Testis (tissue), 3 donors: ENCODE measurements around the gene TTLL11. TPM values are rescaled to one million over a fixed set of nuclear protein-coding genes. Genes with fewer than 3 reads are reported as not detected.

Experiments used
- DNase-seq: peaks from one replicate; pipeline ENCODE4 v3.0.0-alpha.2; 2019
- H3K27ac ChIP-seq, 2 donors: fragments of 200-600 bp; sonication (generic); one replicate each; pipeline ENCODE4 v1.5.1; 2019
- H3K27me3 ChIP-seq: fragments of 200-600 bp; sonication (generic); one replicate; pipeline ENCODE4 v1.5.1; 2019
- H3K36me3 ChIP-seq: fragments of 200-600 bp; sonication (generic); one replicate; pipeline ENCODE4 v1.5.1; 2017; ENCODE audit warnings: low read depth; ENCODE audit errors: missing control alignments
- H3K4me1 ChIP-seq: fragments of 200-600 bp; sonication (generic); one replicate; pipeline ENCODE4 v1.5.1; 2019
- H3K4me3 ChIP-seq, 2 donors: fragments of 200-600 bp; sonication (generic); one replicate each; pipeline ENCODE4 v1.5.1; 2017 to 2019
- H3K9me3 ChIP-seq: fragments of 200-600 bp; sonication (generic); one replicate; pipeline ENCODE4 v1.5.1; 2017
- POLR2A ChIP-seq: fragments of 450-650 bp; IDR thresholded peaks from one replicate; pipeline ENCODE4 v1.6.1; 2017; ENCODE audit warnings: antibody characterized with exemption, mild to moderate bottlenecking, moderate library complexity
- WGBS, 2 donors: methylation state at CpG; one replicate each; pipeline ENCODE4 v1.1.5; 2018; 5-methylcytosine and 5-hydroxymethylcytosine counted together
- intact Hi-C: fragments of 100-400 bp; cut with DNase I; formaldehyde crosslinking; loops from one replicate; pipeline ENCODE4 v1.15.1; 2023; ENCODE audit warnings: low total_unique reads
- polyA plus RNA-seq: library from polyadenylated mRNA; stranded (reverse); fragments of 350-450 nt; fragmentation: Illumina TruSeq; extraction: RNeasy Lipid Tissue Mini Kit (QIAGEN cat#74804); gene quantifications from one replicate; pipeline ENCODE4 v1.2.3, GENCODE V29; 2014; ENCODE audit warnings: low read depth, low replicate concordance; ENCODE audit not compliant: insufficient read depth
- total RNA-seq, 2 donors: library from RNA; depleted of rRNA; stranded (reverse); fragments of >200 nt; gene quantifications; one replicate each; pipeline ENCODE4 v1.2.3, GENCODE V29; 2016
- TF ChIP-seq, protein P1 (sequence below), 3 experiments: fragments of 450-650 bp in 2 of 3; fragments of 200-600 bp in 1 of 3; sonication (generic) in 1 of 3; IDR thresholded peaks; one replicate each; pipeline ENCODE4 v1.5.1; 2016 to 2019; ENCODE audit warnings: antibody characterized with exemption in 3 of 3, mild to moderate bottlenecking in 2 of 3, moderate library complexity in 1 of 3

The TTLL11 gene
- total and polyA plus RNA-seq, 3 donors from 2014 or later: 17.8 to 36.5 (median 19.8) TPM

GRCh38 chr9:121779381-121780117 is 313.6 kb downstream of the TTLL11 start:
- H3K27me3 ChIP-seq: no peaks in the 10 kb centered on the region
- H3K9me3 ChIP-seq: no peaks in the 10 kb centered on the region
- no peak overlapping the region for H3K4me3 ChIP-seq
- no peaks in the 10 kb centered on the region for H3K36me3 ChIP-seq
- WGBS, 2 donors: 52 to 60% methylated on average over 13 of the region's 13 CpGs
- intact Hi-C loops: no loop called here
- H3K27ac ChIP-seq: peak overlapping the region; percentile 67 to 76
- DNase-seq: peak; percentile 52
- H3K4me1 ChIP-seq: peaks cover 16% of the 10 kb centered on the region
- TF ChIP-seq, protein P1, sequence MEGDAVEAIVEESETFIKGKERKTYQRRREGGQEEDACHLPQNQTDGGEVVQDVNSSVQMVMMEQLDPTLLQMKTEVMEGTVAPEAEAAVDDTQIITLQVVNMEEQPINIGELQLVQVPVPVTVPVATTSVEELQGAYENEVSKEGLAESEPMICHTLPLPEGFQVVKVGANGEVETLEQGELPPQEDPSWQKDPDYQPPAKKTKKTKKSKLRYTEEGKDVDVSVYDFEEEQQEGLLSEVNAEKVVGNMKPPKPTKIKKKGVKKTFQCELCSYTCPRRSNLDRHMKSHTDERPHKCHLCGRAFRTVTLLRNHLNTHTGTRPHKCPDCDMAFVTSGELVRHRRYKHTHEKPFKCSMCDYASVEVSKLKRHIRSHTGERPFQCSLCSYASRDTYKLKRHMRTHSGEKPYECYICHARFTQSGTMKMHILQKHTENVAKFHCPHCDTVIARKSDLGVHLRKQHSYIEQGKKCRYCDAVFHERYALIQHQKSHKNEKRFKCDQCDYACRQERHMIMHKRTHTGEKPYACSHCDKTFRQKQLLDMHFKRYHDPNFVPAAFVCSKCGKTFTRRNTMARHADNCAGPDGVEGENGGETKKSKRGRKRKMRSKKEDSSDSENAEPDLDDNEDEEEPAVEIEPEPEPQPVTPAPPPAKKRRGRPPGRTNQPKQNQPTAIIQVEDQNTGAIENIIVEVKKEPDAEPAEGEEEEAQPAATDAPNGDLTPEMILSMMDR (IDR thresholded peaks at IDR 0.05): no peak
- TF ChIP-seq POLR2A: no peak

DNA sequence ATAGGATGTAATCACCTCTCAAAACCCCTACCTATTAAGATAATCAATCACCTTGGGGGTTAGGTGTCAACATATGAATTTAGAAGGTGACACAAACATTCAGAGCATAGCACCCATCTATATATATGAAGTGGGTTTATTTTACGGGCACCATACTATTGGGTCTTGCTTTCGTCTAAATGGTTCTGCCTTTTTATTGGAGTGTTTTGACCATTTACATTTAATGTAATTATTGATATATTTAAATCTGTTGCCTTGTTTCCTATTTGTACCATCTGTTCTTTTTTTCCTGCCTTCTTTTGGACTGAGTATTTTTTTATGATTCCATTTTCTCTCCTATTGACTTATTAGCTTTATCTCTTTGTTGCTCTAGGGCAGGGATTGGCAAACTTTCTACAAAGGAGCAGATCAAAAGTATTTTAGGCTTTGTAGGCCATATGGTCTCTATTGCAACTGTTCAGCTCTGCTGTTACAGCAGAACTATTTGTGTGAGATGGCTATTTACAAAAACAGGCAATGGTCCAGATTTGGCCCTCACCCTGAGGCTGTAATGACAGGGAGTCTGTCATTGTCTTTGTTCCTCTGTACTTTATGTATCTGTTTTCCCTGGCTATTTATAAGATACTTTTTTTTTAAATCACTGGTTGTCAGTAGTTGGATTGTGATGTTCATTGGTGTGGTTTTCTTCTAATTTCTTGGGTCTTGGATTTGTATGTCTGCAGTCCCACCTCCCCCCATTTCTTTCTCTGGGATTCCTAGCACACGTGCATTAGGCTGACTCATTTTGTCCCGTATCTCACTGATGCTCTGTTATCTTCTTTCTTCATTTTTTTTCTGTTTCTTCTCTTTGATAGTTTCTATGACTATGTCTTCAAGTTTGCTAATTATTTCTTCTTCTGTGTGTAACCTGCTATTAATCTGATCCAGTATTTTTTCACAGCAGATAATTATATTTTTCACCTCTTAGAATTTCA is 314.6 kb downstream of the TTLL11 start:
- TF ChIP-seq, protein P1 (IDR thresholded peaks at IDR 0.05): no peak
- no peak for TF ChIP-seq POLR2A
- H3K27ac ChIP-seq: peak overlapping the region; percentile 67 to 76
- WGBS, 2 donors: 71 to 74% methylated on average over 4 of the region's 4 CpGs
- intact Hi-C loops: no loop called here
- H3K9me3 ChIP-seq: no peaks in the 10 kb centered on the region
- H3K4me1 ChIP-seq: peaks cover 17% of the 10 kb centered on the region
- no peaks in the 10 kb centered on the region for H3K36me3 ChIP-seq
- H3K27me3 ChIP-seq: no peaks in the 10 kb centered on the region
- H3K4me3 ChIP-seq: no peak overlapping the region
- peak; percentile 56 for DNase-seq

GRCh38 chr9:121776739-121777637 is 316.1 kb downstream of the TTLL11 start:
- Histone ChIP-seq H3K36me3 (no peaks in the 10 kb centered on the region), H3K9me3 (no peaks in the 10 kb centered on the region), H3K4me1 (peaks cover 26% of the 10 kb centered on the region), H3K27me3 (no peaks in the 10 kb centered on the region), H3K4me3 (no peak overlapping the region), H3K27ac (peak overlapping the region in 1 of 2 donors; percentile 62)
- no peak for DNase-seq
- TF ChIP-seq, protein P1 (IDR thresholded peaks at IDR 0.05): no peak
- TF ChIP-seq POLR2A: no peak
- WGBS, 2 donors: 91 to 93% methylated on average over 7 to 8 of the region's 8 CpGs
- intact Hi-C loops: no loop called here

DNA sequence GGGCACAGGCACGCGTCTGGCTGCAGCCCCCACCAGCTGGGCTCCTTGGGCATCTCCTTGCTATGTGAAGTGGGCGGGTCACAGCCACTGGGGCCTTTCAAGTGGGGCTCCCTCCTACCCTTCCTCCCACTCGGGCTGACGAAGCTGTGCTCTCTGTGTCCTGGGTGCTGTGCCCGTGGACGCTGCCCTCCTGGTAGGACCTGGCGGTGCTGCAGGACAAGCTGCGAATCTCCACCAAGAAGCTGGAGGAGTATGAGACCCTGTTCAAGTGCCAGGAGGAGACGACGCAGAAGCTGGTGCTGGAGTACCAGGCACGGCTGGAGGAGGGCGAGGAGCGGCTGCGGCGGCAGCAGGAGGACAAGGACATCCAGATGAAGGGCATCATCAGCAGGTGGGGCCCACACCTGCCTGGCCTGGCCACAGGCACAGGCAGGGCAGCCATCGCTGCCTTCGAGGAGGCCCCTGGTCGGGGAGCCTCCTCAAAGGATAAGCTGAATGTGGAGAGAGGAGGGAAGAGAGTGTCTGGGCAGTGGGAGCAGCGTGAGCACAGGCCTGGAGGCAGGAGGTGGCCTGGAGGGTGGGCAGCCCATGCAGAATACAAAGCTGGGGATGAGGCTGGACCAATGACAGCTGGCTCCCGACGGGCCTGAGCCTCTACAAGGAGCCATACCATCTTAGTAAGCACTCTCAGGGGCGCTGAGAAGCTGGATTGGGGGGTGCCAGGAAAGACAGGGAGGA is 316.9 kb downstream of the TTLL11 start:
- intact Hi-C loops: no loop called here
- no peak overlapping the region for H3K27ac ChIP-seq
- H3K9me3 ChIP-seq: no peaks in the 10 kb centered on the region
- DNase-seq: no peak
- H3K27me3 ChIP-seq: no peaks in the 10 kb centered on the region
- no peak overlapping the region for H3K4me3 ChIP-seq
- peaks cover 35% of the 10 kb centered on the region for H3K4me1 ChIP-seq
- H3K36me3 ChIP-seq: no peaks in the 10 kb centered on the region
- 90 to 94% methylated on average over 6 to 23 of the region's 23 CpGs for WGBS, 2 donors
- TF ChIP-seq POLR2A: no peak
- TF ChIP-seq, protein P1 (IDR thresholded peaks at IDR 0.05): no peak
